HepG2 (cell line): ENCODE data around the gene TNNI3K.

Source experiments
- FOSL1 ChIP-seq: sonication (generic); formaldehyde crosslinking; IDR thresholded peaks from 2 replicates; pipeline ENCODE4 v1.9.0; 2021; ENCODE audit warnings: missing genetic modification reagents, borderline replicate concordance
- MAZ ChIP-seq, 2 experiments: sonication (generic) in 1 of 2; formaldehyde crosslinking in 1 of 2; IDR thresholded peaks; 2 replicates each; pipeline versions ENCODE4 v1.5.0 to v1.6.1; 2012 to 2020; ENCODE audit warnings: low read depth in 2 of 2, mild to moderate bottlenecking in 2 of 2, borderline replicate concordance in 1 of 2, improper control_type of control experiment in 1 of 2, low read length in 1 of 2, missing genetic modification reagents in 1 of 2, moderate library complexity in 1 of 2
- MIER3 ChIP-seq: IDR thresholded peaks from 2 replicates; pipeline ENCODE4 v1.6.1; 2016; ENCODE audit warnings: missing compliant biosample characterization, borderline replicate concordance
- MTF1 ChIP-seq: sonication (generic); formaldehyde crosslinking; IDR thresholded peaks from 2 replicates; pipeline ENCODE4 v1.5.0; 2020; ENCODE audit warnings: missing genetic modification reagents
- MZF1 ChIP-seq: sonication (generic); formaldehyde crosslinking; IDR thresholded peaks from 2 replicates; pipeline ENCODE4 v1.8.1; 2023; ENCODE audit warnings: mild to moderate bottlenecking, missing genetic modification reagents, borderline replicate concordance
- NR1H2 ChIP-seq: sonication (generic); formaldehyde crosslinking; IDR thresholded peaks from 2 replicates; pipeline ENCODE4 v1.8.1; 2022; ENCODE audit warnings: low read depth, missing genetic modification reagents, borderline replicate concordance
- SUZ12 ChIP-seq: fragments of 150-350 bp; IDR thresholded peaks from 2 replicates; pipeline ENCODE4 v1.6.1; 2014; ENCODE audit warnings: low read depth, low read length
- YY1 ChIP-seq: IDR thresholded peaks from 2 replicates; pipeline ENCODE4 v1.6.1; 2011; ENCODE audit warnings: low read length, low read depth, moderate library complexity, mild to moderate bottlenecking; ENCODE audit not compliant: insufficient read depth, insufficient replicate concordance
- ZNF260 ChIP-seq: sonication (generic); formaldehyde crosslinking; IDR thresholded peaks from 2 replicates; pipeline ENCODE4 v1.4.0; 2020; ENCODE audit warnings: missing genetic modification reagents, low read depth, mild to moderate bottlenecking, borderline replicate concordance
- ZNF570 ChIP-seq: sonication (generic); formaldehyde crosslinking; IDR thresholded peaks from 2 replicates; pipeline ENCODE4 v1.4.0; 2020; ENCODE audit warnings: mild to moderate bottlenecking, missing genetic modification reagents, borderline replicate concordance
- ZNF746 ChIP-seq: sonication (generic); formaldehyde crosslinking; IDR thresholded peaks from 2 replicates; pipeline ENCODE4 v1.8.0; 2022; ENCODE audit warnings: mild to moderate bottlenecking, missing genetic modification reagents
- TF ChIP-seq, protein P1 (sequence below): sonication (generic); formaldehyde crosslinking; IDR thresholded peaks from 2 replicates; pipeline ENCODE4 v1.5.0; 2020; ENCODE audit warnings: missing genetic modification reagents
- TF ChIP-seq, protein P2 (sequence below): sonication (generic); formaldehyde crosslinking; IDR thresholded peaks from 2 replicates; pipeline ENCODE4 v1.5.0; 2020; ENCODE audit warnings: mild to moderate bottlenecking, missing genetic modification reagents, moderate library complexity
- TF ChIP-seq, protein P3 (sequence below): IDR thresholded peaks from 2 replicates; pipeline ENCODE4 v1.6.1; 2016; ENCODE audit warnings: low read depth, missing genetic modification reagents, missing compliant biosample characterization

DNA sequence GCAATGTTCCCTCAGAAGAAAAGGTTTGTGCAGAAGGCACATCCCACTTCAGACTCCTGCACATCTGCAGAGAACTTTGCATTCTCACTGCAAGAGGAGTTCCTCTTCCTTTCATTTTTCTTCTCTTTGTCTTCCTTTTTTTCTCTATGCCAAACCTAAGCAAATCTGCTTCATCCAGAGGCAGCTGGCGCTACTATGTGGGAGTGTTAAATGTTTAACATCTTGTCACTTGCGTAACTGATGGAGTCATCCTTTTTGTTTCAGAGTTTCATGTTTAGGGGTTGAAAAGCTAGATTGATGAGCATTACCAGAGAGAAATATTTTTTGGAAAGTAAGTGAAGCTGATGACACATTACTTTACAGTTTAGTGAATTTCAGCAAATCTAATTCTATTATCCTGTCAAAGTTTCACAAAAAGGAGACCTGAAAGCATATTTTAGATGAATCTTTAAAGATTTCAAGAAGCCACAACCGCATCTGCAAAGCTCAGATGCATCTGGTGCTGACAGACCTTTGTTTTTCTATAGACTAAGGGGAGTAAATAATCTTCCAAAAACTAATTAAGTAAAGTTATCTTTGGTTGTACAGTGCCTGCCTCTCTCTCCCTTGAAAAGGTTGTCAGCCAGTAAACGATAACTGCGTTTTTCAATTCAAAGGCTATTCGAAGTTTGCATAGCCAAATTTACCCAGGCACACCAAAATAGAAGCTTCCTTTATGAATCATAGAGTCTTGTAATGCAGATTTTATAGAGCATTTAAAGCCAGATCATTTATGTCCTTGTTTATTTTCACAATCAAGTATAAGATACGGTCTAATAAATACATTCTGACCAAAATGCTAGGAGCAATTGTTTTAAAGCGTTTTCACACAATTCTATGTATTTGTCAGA lies 278.5 kb downstream of the TNNI3K start:
- TF ChIP-seq, protein P1, sequence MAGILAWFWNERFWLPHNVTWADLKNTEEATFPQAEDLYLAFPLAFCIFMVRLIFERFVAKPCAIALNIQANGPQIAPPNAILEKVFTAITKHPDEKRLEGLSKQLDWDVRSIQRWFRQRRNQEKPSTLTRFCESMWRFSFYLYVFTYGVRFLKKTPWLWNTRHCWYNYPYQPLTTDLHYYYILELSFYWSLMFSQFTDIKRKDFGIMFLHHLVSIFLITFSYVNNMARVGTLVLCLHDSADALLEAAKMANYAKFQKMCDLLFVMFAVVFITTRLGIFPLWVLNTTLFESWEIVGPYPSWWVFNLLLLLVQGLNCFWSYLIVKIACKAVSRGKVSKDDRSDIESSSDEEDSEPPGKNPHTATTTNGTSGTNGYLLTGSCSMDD (CRISPR knock-in tag): no peak
- TF ChIP-seq MAZ (IDR thresholded peaks at IDR 0.05; ENCODE audit: borderline replicate concordance, low read depth, low read length) (no peak), MAZ (CRISPR knock-in tag; IDR thresholded peaks at IDR 0.05; ENCODE audit: low read depth) (no peak), FOSL1 (no peak), YY1 (no peak), ZNF570 (CRISPR knock-in tag) (no peak), NR1H2 (no peak), SUZ12 (no peak), MTF1 (CRISPR knock-in tag) (no peak), ZNF746 (no peak), MIER3 (CRISPR knock-in tag) (no peak), MZF1 (CRISPR knock-in tag) (no peak), ZNF260 (CRISPR knock-in tag) (no peak)
- TF ChIP-seq, protein P2, sequence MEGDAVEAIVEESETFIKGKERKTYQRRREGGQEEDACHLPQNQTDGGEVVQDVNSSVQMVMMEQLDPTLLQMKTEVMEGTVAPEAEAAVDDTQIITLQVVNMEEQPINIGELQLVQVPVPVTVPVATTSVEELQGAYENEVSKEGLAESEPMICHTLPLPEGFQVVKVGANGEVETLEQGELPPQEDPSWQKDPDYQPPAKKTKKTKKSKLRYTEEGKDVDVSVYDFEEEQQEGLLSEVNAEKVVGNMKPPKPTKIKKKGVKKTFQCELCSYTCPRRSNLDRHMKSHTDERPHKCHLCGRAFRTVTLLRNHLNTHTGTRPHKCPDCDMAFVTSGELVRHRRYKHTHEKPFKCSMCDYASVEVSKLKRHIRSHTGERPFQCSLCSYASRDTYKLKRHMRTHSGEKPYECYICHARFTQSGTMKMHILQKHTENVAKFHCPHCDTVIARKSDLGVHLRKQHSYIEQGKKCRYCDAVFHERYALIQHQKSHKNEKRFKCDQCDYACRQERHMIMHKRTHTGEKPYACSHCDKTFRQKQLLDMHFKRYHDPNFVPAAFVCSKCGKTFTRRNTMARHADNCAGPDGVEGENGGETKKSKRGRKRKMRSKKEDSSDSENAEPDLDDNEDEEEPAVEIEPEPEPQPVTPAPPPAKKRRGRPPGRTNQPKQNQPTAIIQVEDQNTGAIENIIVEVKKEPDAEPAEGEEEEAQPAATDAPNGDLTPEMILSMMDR: no peak
- TF ChIP-seq, protein P3, sequence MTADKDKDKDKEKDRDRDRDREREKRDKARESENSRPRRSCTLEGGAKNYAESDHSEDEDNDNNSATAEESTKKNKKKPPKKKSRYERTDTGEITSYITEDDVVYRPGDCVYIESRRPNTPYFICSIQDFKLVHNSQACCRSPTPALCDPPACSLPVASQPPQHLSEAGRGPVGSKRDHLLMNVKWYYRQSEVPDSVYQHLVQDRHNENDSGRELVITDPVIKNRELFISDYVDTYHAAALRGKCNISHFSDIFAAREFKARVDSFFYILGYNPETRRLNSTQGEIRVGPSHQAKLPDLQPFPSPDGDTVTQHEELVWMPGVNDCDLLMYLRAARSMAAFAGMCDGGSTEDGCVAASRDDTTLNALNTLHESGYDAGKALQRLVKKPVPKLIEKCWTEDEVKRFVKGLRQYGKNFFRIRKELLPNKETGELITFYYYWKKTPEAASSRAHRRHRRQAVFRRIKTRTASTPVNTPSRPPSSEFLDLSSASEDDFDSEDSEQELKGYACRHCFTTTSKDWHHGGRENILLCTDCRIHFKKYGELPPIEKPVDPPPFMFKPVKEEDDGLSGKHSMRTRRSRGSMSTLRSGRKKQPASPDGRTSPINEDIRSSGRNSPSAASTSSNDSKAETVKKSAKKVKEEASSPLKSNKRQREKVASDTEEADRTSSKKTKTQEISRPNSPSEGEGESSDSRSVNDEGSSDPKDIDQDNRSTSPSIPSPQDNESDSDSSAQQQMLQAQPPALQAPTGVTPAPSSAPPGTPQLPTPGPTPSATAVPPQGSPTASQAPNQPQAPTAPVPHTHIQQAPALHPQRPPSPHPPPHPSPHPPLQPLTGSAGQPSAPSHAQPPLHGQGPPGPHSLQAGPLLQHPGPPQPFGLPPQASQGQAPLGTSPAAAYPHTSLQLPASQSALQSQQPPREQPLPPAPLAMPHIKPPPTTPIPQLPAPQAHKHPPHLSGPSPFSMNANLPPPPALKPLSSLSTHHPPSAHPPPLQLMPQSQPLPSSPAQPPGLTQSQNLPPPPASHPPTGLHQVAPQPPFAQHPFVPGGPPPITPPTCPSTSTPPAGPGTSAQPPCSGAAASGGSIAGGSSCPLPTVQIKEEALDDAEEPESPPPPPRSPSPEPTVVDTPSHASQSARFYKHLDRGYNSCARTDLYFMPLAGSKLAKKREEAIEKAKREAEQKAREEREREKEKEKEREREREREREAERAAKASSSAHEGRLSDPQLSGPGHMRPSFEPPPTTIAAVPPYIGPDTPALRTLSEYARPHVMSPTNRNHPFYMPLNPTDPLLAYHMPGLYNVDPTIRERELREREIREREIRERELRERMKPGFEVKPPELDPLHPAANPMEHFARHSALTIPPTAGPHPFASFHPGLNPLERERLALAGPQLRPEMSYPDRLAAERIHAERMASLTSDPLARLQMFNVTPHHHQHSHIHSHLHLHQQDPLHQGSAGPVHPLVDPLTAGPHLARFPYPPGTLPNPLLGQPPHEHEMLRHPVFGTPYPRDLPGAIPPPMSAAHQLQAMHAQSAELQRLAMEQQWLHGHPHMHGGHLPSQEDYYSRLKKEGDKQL (CRISPR knock-in tag): no peak
